Measurements from ENCODE around the gene DNAJA3. TPM values are rescaled to one million over a fixed set of nuclear protein-coding genes. Genes with fewer than 3 reads are reported as not detected.

Gene DNAJA3
- total RNA-seq, 1 experiment from 2014 or later = 64.1 TPM

- POLR2A ChIA-PET = no interaction called here
- H3K27ac Mint-ChIP-seq = no peak overlapping the region
Measured at GRCh38 chr16:4505356-4506147, 79.9 kb downstream of the DNAJA3 start.

More at GRCh38 chr16:4505356-4506147, 79.9 kb downstream of the DNAJA3 start:
- CTCF ChIA-PET = interaction anchor here (0.7 to 5.1 kb wide), 19 partner anchors 9 to 1028 kb away, joined by 3 to 23 read pairs (median 4); partner anchors contain the start of gene MGRN1
- Mint-ChIP-seq H3K4me3 (no peak overlapping the region), H3K27me3 (ENCODE audit: low read depth) (no peaks in the 10 kb centered on the region; the same call in 1 of the 2 replicates), H3K4me1 (peaks cover 12% of the 10 kb centered on the region), H3K9me3 (no peaks in the 10 kb centered on the region), H3K36me3 (peaks cover 12% of the 10 kb centered on the region)
- TF ChIP-seq E2F4 (CRISPR knock-in tag; IDR thresholded peaks at IDR 0.05; ENCODE audit: borderline replicate concordance, low read depth) (no peak), ARID4B (CRISPR knock-in tag; IDR thresholded peaks at IDR 0.05; ENCODE audit: borderline replicate concordance) (no peak), ZBTB21 (CRISPR knock-in tag; IDR thresholded peaks at IDR 0.05; ENCODE audit: borderline replicate concordance) (no peak), MAX (CRISPR knock-in tag; IDR thresholded peaks at IDR 0.05) (no peak), SP1 (CRISPR knock-in tag; conservative IDR thresholded peaks at IDR 0.05) (no peak), ZNF219 (CRISPR knock-in tag; IDR thresholded peaks at IDR 0.05; ENCODE audit: borderline replicate concordance) (no peak), IRF2 (CRISPR knock-in tag; IDR thresholded peaks at IDR 0.05; ENCODE audit: borderline replicate concordance, low read depth) (no peak)
- DNase-seq (ENCODE audit: low spot score) = no peak
- no peak for ATAC-seq

Other genes starting within 250 kb of the DNAJA3 start
- 0.11 TPM in 1 of 3 replicates, not detected in the others for gene SRL, start 183.8 kb upstream of the DNAJA3 start, total RNA-seq (2021)
- 31.9 to 36.5 TPM (median 34.2 TPM) in 3 replicates for gene TFAP4, start 152.8 kb upstream of the DNAJA3 start, total RNA-seq (2021)
- gene GLIS2, start 109.8 kb upstream of the DNAJA3 start, total RNA-seq (2021) = 19.5 to 23.0 TPM (median 20.1 TPM) in 3 replicates
- 87.2 to 93.7 TPM (median 88.9 TPM) in 3 replicates for gene PAM16, start 74.5 kb upstream of the DNAJA3 start, total RNA-seq (2021)
- gene VASN, start 54.0 kb upstream of the DNAJA3 start, total RNA-seq (2021) = 8.0 to 9.1 TPM (median 8.3 TPM) in 3 replicates
- gene CORO7, start 9.3 kb upstream of the DNAJA3 start, total RNA-seq (2021) = 36.7 to 45.5 TPM (median 38.6 TPM) in 3 replicates
- gene NMRAL1, start 48.8 kb downstream of the DNAJA3 start, total RNA-seq (2021) = 68.1 to 77.6 TPM (median 69.5 TPM) in 3 replicates
- 29.5 to 42.6 TPM (median 31.1 TPM) in 3 replicates for gene HMOX2, start 50.5 kb downstream of the DNAJA3 start, total RNA-seq (2021)
- gene CDIP1, start 112.9 kb downstream of the DNAJA3 start, total RNA-seq (2021) = 68.9 to 79.2 TPM (median 78.9 TPM) in 3 replicates
- 1.3 to 2.1 TPM (median 1.5 TPM) in 3 replicates for gene C16orf96, start 130.5 kb downstream of the DNAJA3 start, total RNA-seq (2021)
- 56.8 to 59.5 TPM (median 59.0 TPM) in 3 replicates for gene UBALD1, start 189.0 kb downstream of the DNAJA3 start, total RNA-seq (2021)
- 79.4 to 88.8 TPM (median 80.7 TPM) in 3 replicates for gene MGRN1, start 199.0 kb downstream of the DNAJA3 start, total RNA-seq (2021)